Glutamatergic neuron (in vitro differentiated cells): ENCODE data around the gene MYO1D. TPM values are rescaled to one million over a fixed set of nuclear protein-coding genes. Genes with fewer than 3 reads are reported as not detected.

Experiments
- DNase-seq: peaks from one replicate; pipeline ENCODE4 v3.0.0; 2022
- H3K27ac Mint-ChIP-seq: one replicate; pipeline ENCODE4 v1.8.0; 2020; ENCODE audit warnings: mild to moderate bottlenecking, mixed read lengths, inconsistent platforms; ENCODE audit not compliant: unreplicated experiment
- H3K27me3 Mint-ChIP-seq: one replicate; pipeline ENCODE4 v1.8.0; 2020; ENCODE audit warnings: mild to moderate bottlenecking, moderate library complexity, mixed read lengths, inconsistent platforms; ENCODE audit not compliant: unreplicated experiment
- H3K36me3 Mint-ChIP-seq: one replicate; pipeline ENCODE4 v1.8.0; 2020; ENCODE audit warnings: mild to moderate bottlenecking, mixed read lengths, inconsistent platforms; ENCODE audit not compliant: unreplicated experiment
- H3K4me1 Mint-ChIP-seq: one replicate; pipeline ENCODE4 v1.8.0; 2020; ENCODE audit warnings: mild to moderate bottlenecking, low read depth, mixed read lengths, inconsistent platforms; ENCODE audit not compliant: unreplicated experiment
- H3K4me3 Mint-ChIP-seq: one replicate; pipeline ENCODE4 v1.8.0; 2020; ENCODE audit warnings: mild to moderate bottlenecking, mixed read lengths, inconsistent platforms; ENCODE audit not compliant: unreplicated experiment
- H3K9me3 Mint-ChIP-seq: one replicate; pipeline ENCODE4 v1.8.0; 2020; ENCODE audit warnings: mild to moderate bottlenecking, moderate library complexity, mixed read lengths, inconsistent platforms; ENCODE audit not compliant: unreplicated experiment
- CTCF ChIP-seq: fragments of 200-600 bp; sonication (generic); IDR thresholded peaks from one replicate; pipeline ENCODE4 v1.5.0; 2021; ENCODE audit not compliant: partially characterized antibody, unreplicated experiment
- total RNA-seq: library from RNA; stranded (reverse); fragmentation: NEBNext Ultra II Directional; extraction: Animal tissue kit (Norgen Biotek cat#: 25700); gene quantifications from one replicate; pipeline ENCODE4 v1.2.1, GENCODE V29; 2021; ENCODE audit not compliant: unreplicated experiment

MYO1D gene
- total RNA-seq, 1 donor from 2014 or later: 5.3 TPM

- Mint-ChIP-seq H3K4me3 (no peak overlapping the region), H3K27me3 (peaks cover 4% of the 10 kb centered on the region), H3K36me3 (no peaks in the 10 kb centered on the region), H3K4me1 (peaks cover 2% of the 10 kb centered on the region), H3K27ac (no peak overlapping the region), H3K9me3 (no peaks in the 10 kb centered on the region)
- TF ChIP-seq CTCF: peak; percentile 68
- DNase-seq: peak; percentile 73
Measured at GRCh38 chr17:32461853-32462617, 414.9 kb downstream of the MYO1D start.

GRCh38 chr17:32461498-32461852, 415.4 kb downstream of the MYO1D start:
- no peaks in the 10 kb centered on the region for H3K9me3 Mint-ChIP-seq
- no peaks in the 10 kb centered on the region for H3K36me3 Mint-ChIP-seq
- H3K27ac Mint-ChIP-seq: no peak overlapping the region
- no peak for DNase-seq
- peaks cover 2% of the 10 kb centered on the region for H3K4me1 Mint-ChIP-seq
- H3K4me3 Mint-ChIP-seq: no peak overlapping the region
- H3K27me3 Mint-ChIP-seq: peaks cover 4% of the 10 kb centered on the region
- TF ChIP-seq CTCF: no peak

GRCh38 chr17:32460054-32460453, 416.9 kb downstream of the MYO1D start:
- peaks cover 2% of the 10 kb centered on the region for H3K4me1 Mint-ChIP-seq
- no peaks in the 10 kb centered on the region for H3K9me3 Mint-ChIP-seq
- H3K36me3 Mint-ChIP-seq: no peaks in the 10 kb centered on the region
- no peak overlapping the region for H3K4me3 Mint-ChIP-seq
- no peak overlapping the region for H3K27ac Mint-ChIP-seq
- DNase-seq: no peak
- H3K27me3 Mint-ChIP-seq: peaks cover 4% of the 10 kb centered on the region
- TF ChIP-seq CTCF: no peak

- H3K4me1 Mint-ChIP-seq: peaks cover 2% of the 10 kb centered on the region
- no peak for TF ChIP-seq CTCF
- H3K36me3 Mint-ChIP-seq: no peaks in the 10 kb centered on the region
Measured at GRCh38 chr17:32458371-32458770, 418.6 kb downstream of the MYO1D start.

GRCh38 chr17:32453370-32453769, 423.6 kb downstream of the MYO1D start:
- H3K4me3 Mint-ChIP-seq: no peak overlapping the region
- DNase-seq: no peak

More at GRCh38 chr17:32458371-32458770, 418.6 kb downstream of the MYO1D start:
- Mint-ChIP-seq H3K4me3 (no peak overlapping the region), H3K27me3 (peaks cover 4% of the 10 kb centered on the region), H3K9me3 (no peaks in the 10 kb centered on the region), H3K27ac (no peak overlapping the region)
- no peak for DNase-seq

More at GRCh38 chr17:32453370-32453769, 423.6 kb downstream of the MYO1D start:
- no peaks in the 10 kb centered on the region for H3K36me3 Mint-ChIP-seq
- no peak for TF ChIP-seq CTCF
- no peaks in the 10 kb centered on the region for H3K4me1 Mint-ChIP-seq
- H3K27me3 Mint-ChIP-seq: no peaks in the 10 kb centered on the region
- H3K27ac Mint-ChIP-seq: no peak overlapping the region
- no peaks in the 10 kb centered on the region for H3K9me3 Mint-ChIP-seq
